GM23338 (cell line): ENCODE measurements around the gene PEBP1. TPM values are rescaled to one million over a fixed set of nuclear protein-coding genes. Genes with fewer than 3 reads are reported as not detected.

Source experiments
- ATAC-seq: fragments of 200-7000 bp; cut with Tn5 transposase; 3 replicates; pipeline ENCODE4 v1.9.1; 2020
- DNase-seq: peaks from one replicate; pipeline ENCODE4 v3.0.0-alpha.2; 2015; ENCODE audit warnings: low spot score
- H2AFZ ChIP-seq: fragments of 200-600 bp; sonication (generic); 2 replicates; pipeline ENCODE4 v1.8.0; 2016; ENCODE audit warnings: antibody characterized with exemption, mild to moderate bottlenecking, moderate library complexity
- H3F3A ChIP-seq: fragments of 200-600 bp; sonication (generic); replicated peaks from 2 replicates; pipeline ENCODE4 v1.8.0; 2017; ENCODE audit warnings: antibody characterized with exemption, mixed run types, low read depth
- H3K27ac ChIP-seq: fragments of 200-600 bp; sonication (generic); 2 replicates; pipeline ENCODE4 v1.6.1; 2016; ENCODE audit warnings: low read depth
- H3K27me3 ChIP-seq: fragments of 200-600 bp; sonication (generic); 2 replicates; pipeline ENCODE4 v1.8.0; 2016; ENCODE audit warnings: mild to moderate bottlenecking, mixed run types, moderate library complexity; ENCODE audit not compliant: insufficient read depth
- H3K36me3 ChIP-seq: fragments of 200-600 bp; sonication (generic); 2 replicates; pipeline ENCODE4 v1.8.0; 2016; ENCODE audit warnings: mild to moderate bottlenecking; ENCODE audit not compliant: insufficient read depth
- H3K4me1 ChIP-seq: fragments of 200-600 bp; sonication (generic); 2 replicates; pipeline ENCODE4 v1.8.0; 2016; ENCODE audit warnings: mild to moderate bottlenecking, moderate library complexity; ENCODE audit not compliant: insufficient read depth
- H3K4me2 ChIP-seq: fragments of 200-600 bp; sonication (generic); 2 replicates; pipeline ENCODE4 v1.7.1; 2017; ENCODE audit warnings: mixed run types
- H3K4me3 ChIP-seq: fragments of 200-600 bp; sonication (generic); 2 replicates; pipeline ENCODE4 v1.6.1; 2016; ENCODE audit warnings: mixed run types
- H3K79me2 ChIP-seq: fragments of 200-600 bp; sonication (generic); replicated peaks from 2 replicates; pipeline ENCODE4 v1.8.0; 2017; ENCODE audit warnings: mild to moderate bottlenecking; ENCODE audit not compliant: insufficient read depth
- H3K9me2 ChIP-seq: fragments of 200-600 bp; sonication (generic); 2 replicates; pipeline ENCODE4 v1.8.0; 2017; ENCODE audit not compliant: insufficient read depth
- H4K20me1 ChIP-seq: fragments of 200-600 bp; sonication (generic); replicated peaks from 2 replicates; pipeline ENCODE4 v1.8.0; 2017; ENCODE audit warnings: mild to moderate bottlenecking; ENCODE audit not compliant: insufficient read depth
- H3K27ac Mint-ChIP-seq: 2 replicates; pipeline ENCODE4 v1.8.0; 2020; ENCODE audit warnings: inconsistent platforms, mild to moderate bottlenecking, moderate library complexity, mixed read lengths
- H3K27me3 Mint-ChIP-seq: 3 replicates; pipeline ENCODE4 v1.8.0; 2022; ENCODE audit warnings: low read depth, mild to moderate bottlenecking, moderate library complexity, mixed read lengths, inconsistent platforms; ENCODE audit not compliant: insufficient read depth, poor library complexity
- H3K36me3 Mint-ChIP-seq: 3 replicates; pipeline ENCODE4 v1.8.0; 2021; ENCODE audit warnings: low read depth, mild to moderate bottlenecking, inconsistent platforms, moderate library complexity, mixed read lengths
- H3K4me1 Mint-ChIP-seq: 3 replicates; pipeline ENCODE4 v1.8.0; 2020; ENCODE audit warnings: mild to moderate bottlenecking, inconsistent platforms, mixed read lengths
- H3K4me3 Mint-ChIP-seq: 3 replicates; pipeline ENCODE4 v1.8.0; 2021; ENCODE audit warnings: moderate library complexity, mild to moderate bottlenecking, inconsistent platforms, mixed read lengths
- H3K9me3 Mint-ChIP-seq: 3 replicates; pipeline ENCODE4 v1.8.0; 2020; ENCODE audit warnings: moderate library complexity, mild to moderate bottlenecking, inconsistent platforms, mixed read lengths
- CREB1 ChIP-seq: fragments of 250-450 bp; sonication (Bioruptor Pico); IDR thresholded peaks from 2 replicates; pipeline ENCODE4 v1.5.0; 2020; ENCODE audit warnings: low read depth, mild to moderate bottlenecking, moderate library complexity
- EZH2 ChIP-seq: fragments of 200-600 bp; sonication (generic); IDR thresholded peaks from one replicate; pipeline ENCODE4 v1.8.0; 2017; ENCODE audit warnings: antibody characterized with exemption, mild to moderate bottlenecking, low read depth; ENCODE audit not compliant: unreplicated experiment
- EZH2phosphoT487 ChIP-seq: fragments of 200-600 bp; sonication (generic); IDR thresholded peaks from one replicate; pipeline ENCODE4 v1.8.1; 2018; ENCODE audit warnings: antibody characterized with exemption; ENCODE audit not compliant: unreplicated experiment
- JUNB ChIP-seq: IDR thresholded peaks from one replicate; pipeline ENCODE4 v1.6.1; 2016; ENCODE audit warnings: antibody characterized with exemption; ENCODE audit not compliant: unreplicated experiment
- NANOG ChIP-seq: IDR thresholded peaks from 2 replicates; pipeline ENCODE4 v1.6.1; 2016; ENCODE audit warnings: antibody characterized with exemption, borderline replicate concordance
- POLR2AphosphoS5 ChIP-seq: IDR thresholded peaks from 2 replicates; pipeline ENCODE4 v1.6.1; 2016; ENCODE audit warnings: antibody characterized with exemption, low read depth
- STAT1 ChIP-seq: IDR thresholded peaks from one replicate; pipeline ENCODE4 v1.6.1; 2016; ENCODE audit warnings: antibody characterized with exemption; ENCODE audit not compliant: unreplicated experiment
- ZNF114 ChIP-seq: fragments of 250-450 bp; sonication (Bioruptor Pico); IDR thresholded peaks from 2 replicates; pipeline ENCODE4 v1.5.0; 2020; ENCODE audit warnings: mild to moderate bottlenecking, moderate library complexity
- ZNF331 ChIP-seq: fragments of 250-450 bp; sonication (Bioruptor Pico); IDR thresholded peaks from 2 replicates; pipeline ENCODE4 v1.5.0; 2020; ENCODE audit warnings: low read depth, mild to moderate bottlenecking, moderate library complexity
- polyA plus RNA-seq: library from polyadenylated mRNA; unstranded; fragments of >200 nt; fragmentation: Nextera tagmentation; extraction: Ambion mirVana; gene quantifications from 2 replicates; pipeline ENCODE4 v1.2.1, GENCODE V29; 2016
- total RNA-seq: library from RNA; depleted of rRNA; stranded (reverse); fragments of >200 nt; shearing (Covaris generic); gene quantifications from 2 replicates; pipeline ENCODE4 v1.2.3, GENCODE V29; 2014
- TF ChIP-seq, protein P1 (sequence below): fragments of 250-450 bp; sonication (Bioruptor Pico); IDR thresholded peaks from 2 replicates; pipeline ENCODE4 v1.5.0; 2020; ENCODE audit warnings: mild to moderate bottlenecking, moderate library complexity
- TF ChIP-seq, protein P2 (sequence below): IDR thresholded peaks from 2 replicates; pipeline ENCODE4 v1.6.1; 2016; ENCODE audit warnings: antibody characterized with exemption
- TF ChIP-seq, protein P3 (sequence below): IDR thresholded peaks from one replicate; pipeline ENCODE4 v1.6.1; 2018; ENCODE audit warnings: antibody characterized with exemption; ENCODE audit not compliant: unreplicated experiment
- TF ChIP-seq, protein P4 (sequence below), 2 experiments: fragments of 200-600 bp in 1 of 2; sonication (generic) in 1 of 2; conservative IDR thresholded peaks; 2 replicates each; pipeline versions ENCODE4 v1.5.1 to v1.6.1; 2016 to 2017; ENCODE audit warnings: antibody characterized with exemption in 2 of 2, low read depth in 2 of 2, mild to moderate bottlenecking in 2 of 2, moderate library complexity in 1 of 2

Gene PEBP1
- total and polyA plus RNA-seq, 2 experiments from 2014 or later: 442 to 844 TPM

DNA sequence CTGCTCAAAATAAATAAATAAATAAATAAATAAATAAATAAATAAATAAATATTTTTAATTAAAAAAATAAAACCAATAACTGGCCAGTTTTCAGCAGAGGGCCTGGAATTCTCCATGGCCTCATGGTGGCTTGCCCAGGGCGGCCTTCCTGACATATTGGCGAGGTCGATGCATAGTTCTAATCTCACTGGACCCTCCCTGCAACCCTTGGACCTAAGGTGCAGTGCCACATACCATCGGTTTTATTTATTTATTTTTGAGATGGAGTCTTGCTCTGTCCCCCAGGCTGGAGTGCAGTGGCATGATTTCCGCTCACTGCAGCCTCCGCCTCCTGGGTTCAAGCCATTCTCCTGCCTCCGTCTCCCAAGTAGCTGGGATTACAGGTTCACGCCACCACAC lies 28.2 kb upstream of the PEBP1 start:
- no peaks in the 10 kb centered on the region for H3K9me2 ChIP-seq
- peaks cover 19% of the 10 kb centered on the region for H3K4me1 ChIP-seq
- H3K9me3 Mint-ChIP-seq: no peaks in the 10 kb centered on the region
- TF ChIP-seq POLR2AphosphoS5: no peak
- TF ChIP-seq STAT1: no peak
- TF ChIP-seq NANOG: no peak
- TF ChIP-seq EZH2: no peak
- TF ChIP-seq, protein P1, sequence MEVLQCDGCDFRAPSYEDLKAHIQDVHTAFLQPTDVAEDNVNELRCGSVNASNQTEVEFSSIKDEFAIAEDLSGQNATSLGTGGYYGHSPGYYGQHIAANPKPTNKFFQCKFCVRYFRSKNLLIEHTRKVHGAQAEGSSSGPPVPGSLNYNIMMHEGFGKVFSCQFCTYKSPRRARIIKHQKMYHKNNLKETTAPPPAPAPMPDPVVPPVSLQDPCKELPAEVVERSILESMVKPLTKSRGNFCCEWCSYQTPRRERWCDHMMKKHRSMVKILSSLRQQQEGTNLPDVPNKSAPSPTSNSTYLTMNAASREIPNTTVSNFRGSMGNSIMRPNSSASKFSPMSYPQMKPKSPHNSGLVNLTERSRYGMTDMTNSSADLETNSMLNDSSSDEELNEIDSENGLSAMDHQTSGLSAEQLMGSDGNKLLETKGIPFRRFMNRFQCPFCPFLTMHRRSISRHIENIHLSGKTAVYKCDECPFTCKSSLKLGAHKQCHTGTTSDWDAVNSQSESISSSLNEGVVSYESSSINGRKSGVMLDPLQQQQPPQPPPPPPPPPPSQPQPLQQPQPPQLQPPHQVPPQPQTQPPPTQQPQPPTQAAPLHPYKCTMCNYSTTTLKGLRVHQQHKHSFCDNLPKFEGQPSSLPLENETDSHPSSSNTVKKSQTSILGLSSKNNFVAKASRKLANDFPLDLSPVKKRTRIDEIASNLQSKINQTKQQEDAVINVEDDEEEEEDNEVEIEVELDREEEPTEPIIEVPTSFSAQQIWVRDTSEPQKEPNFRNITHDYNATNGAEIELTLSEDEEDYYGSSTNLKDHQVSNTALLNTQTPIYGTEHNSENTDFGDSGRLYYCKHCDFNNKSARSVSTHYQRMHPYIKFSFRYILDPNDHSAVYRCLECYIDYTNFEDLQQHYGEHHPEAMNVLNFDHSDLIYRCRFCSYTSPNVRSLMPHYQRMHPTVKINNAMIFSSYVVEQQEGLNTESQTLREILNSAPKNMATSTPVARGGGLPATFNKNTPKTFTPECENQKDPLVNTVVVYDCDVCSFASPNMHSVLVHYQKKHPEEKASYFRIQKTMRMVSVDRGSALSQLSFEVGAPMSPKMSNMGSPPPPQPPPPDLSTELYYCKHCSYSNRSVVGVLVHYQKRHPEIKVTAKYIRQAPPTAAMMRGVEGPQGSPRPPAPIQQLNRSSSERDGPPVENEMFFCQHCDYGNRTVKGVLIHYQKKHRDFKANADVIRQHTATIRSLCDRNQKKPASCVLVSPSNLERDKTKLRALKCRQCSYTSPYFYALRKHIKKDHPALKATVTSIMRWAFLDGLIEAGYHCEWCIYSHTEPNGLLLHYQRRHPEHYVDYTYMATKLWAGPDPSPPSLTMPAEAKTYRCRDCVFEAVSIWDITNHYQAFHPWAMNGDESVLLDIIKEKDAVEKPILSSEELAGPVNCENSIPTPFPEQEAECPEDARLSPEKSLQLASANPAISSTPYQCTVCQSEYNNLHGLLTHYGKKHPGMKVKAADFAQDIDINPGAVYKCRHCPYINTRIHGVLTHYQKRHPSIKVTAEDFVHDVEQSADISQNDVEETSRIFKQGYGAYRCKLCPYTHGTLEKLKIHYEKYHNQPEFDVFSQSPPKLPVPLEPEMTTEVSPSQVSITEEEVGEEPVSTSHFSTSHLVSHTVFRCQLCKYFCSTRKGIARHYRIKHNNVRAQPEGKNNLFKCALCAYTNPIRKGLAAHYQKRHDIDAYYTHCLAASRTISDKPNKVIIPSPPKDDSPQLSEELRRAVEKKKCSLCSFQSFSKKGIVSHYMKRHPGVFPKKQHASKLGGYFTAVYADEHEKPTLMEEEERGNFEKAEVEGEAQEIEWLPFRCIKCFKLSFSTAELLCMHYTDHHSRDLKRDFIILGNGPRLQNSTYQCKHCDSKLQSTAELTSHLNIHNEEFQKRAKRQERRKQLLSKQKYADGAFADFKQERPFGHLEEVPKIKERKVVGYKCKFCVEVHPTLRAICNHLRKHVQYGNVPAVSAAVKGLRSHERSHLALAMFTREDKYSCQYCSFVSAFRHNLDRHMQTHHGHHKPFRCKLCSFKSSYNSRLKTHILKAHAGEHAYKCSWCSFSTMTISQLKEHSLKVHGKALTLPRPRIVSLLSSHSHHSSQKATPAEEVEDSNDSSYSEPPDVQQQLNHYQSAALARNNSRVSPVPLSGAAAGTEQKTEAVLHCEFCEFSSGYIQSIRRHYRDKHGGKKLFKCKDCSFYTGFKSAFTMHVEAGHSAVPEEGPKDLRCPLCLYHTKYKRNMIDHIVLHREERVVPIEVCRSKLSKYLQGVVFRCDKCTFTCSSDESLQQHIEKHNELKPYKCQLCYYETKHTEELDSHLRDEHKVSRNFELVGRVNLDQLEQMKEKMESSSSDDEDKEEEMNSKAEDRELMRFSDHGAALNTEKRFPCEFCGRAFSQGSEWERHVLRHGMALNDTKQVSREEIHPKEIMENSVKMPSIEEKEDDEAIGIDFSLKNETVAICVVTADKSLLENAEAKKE: no peak
- TF ChIP-seq, protein P2, sequence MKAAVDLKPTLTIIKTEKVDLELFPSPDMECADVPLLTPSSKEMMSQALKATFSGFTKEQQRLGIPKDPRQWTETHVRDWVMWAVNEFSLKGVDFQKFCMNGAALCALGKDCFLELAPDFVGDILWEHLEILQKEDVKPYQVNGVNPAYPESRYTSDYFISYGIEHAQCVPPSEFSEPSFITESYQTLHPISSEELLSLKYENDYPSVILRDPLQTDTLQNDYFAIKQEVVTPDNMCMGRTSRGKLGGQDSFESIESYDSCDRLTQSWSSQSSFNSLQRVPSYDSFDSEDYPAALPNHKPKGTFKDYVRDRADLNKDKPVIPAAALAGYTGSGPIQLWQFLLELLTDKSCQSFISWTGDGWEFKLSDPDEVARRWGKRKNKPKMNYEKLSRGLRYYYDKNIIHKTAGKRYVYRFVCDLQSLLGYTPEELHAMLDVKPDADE: no peak
- no peak for TF ChIP-seq ZNF114 (CRISPR knock-in tag)
- TF ChIP-seq, protein P3, sequence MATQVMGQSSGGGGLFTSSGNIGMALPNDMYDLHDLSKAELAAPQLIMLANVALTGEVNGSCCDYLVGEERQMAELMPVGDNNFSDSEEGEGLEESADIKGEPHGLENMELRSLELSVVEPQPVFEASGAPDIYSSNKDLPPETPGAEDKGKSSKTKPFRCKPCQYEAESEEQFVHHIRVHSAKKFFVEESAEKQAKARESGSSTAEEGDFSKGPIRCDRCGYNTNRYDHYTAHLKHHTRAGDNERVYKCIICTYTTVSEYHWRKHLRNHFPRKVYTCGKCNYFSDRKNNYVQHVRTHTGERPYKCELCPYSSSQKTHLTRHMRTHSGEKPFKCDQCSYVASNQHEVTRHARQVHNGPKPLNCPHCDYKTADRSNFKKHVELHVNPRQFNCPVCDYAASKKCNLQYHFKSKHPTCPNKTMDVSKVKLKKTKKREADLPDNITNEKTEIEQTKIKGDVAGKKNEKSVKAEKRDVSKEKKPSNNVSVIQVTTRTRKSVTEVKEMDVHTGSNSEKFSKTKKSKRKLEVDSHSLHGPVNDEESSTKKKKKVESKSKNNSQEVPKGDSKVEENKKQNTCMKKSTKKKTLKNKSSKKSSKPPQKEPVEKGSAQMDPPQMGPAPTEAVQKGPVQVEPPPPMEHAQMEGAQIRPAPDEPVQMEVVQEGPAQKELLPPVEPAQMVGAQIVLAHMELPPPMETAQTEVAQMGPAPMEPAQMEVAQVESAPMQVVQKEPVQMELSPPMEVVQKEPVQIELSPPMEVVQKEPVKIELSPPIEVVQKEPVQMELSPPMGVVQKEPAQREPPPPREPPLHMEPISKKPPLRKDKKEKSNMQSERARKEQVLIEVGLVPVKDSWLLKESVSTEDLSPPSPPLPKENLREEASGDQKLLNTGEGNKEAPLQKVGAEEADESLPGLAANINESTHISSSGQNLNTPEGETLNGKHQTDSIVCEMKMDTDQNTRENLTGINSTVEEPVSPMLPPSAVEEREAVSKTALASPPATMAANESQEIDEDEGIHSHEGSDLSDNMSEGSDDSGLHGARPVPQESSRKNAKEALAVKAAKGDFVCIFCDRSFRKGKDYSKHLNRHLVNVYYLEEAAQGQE: no peak
- no peak for TF ChIP-seq CREB1 (CRISPR knock-in tag)
- TF ChIP-seq EZH2phosphoT487: no peak
- TF ChIP-seq, protein P4, sequence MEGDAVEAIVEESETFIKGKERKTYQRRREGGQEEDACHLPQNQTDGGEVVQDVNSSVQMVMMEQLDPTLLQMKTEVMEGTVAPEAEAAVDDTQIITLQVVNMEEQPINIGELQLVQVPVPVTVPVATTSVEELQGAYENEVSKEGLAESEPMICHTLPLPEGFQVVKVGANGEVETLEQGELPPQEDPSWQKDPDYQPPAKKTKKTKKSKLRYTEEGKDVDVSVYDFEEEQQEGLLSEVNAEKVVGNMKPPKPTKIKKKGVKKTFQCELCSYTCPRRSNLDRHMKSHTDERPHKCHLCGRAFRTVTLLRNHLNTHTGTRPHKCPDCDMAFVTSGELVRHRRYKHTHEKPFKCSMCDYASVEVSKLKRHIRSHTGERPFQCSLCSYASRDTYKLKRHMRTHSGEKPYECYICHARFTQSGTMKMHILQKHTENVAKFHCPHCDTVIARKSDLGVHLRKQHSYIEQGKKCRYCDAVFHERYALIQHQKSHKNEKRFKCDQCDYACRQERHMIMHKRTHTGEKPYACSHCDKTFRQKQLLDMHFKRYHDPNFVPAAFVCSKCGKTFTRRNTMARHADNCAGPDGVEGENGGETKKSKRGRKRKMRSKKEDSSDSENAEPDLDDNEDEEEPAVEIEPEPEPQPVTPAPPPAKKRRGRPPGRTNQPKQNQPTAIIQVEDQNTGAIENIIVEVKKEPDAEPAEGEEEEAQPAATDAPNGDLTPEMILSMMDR (conservative IDR thresholded peaks at IDR 0.05; ENCODE audit: low read depth in 2 of 2): no peak
- no peak for TF ChIP-seq JUNB
- no peak for TF ChIP-seq ZNF331 (CRISPR knock-in tag)
- H2AFZ ChIP-seq: no peak overlapping the region
- H3K27ac Mint-ChIP-seq: no peak overlapping the region
- H3K36me3 ChIP-seq: no peaks in the 10 kb centered on the region
- no peak overlapping the region for H3K4me2 ChIP-seq
- ATAC-seq (no peak), DNase-seq (no peak)
- H3K4me3 Mint-ChIP-seq: no peak overlapping the region
- H3K4me3 ChIP-seq: no peak overlapping the region
- no peak overlapping the region for H3K27ac ChIP-seq
- peaks cover 10% of the 10 kb centered on the region for H3F3A ChIP-seq
- H3K36me3 Mint-ChIP-seq: peaks cover 3% of the 10 kb centered on the region; the same call in 1 of the 3 replicates
- peaks cover 2% of the 10 kb centered on the region for H3K27me3 Mint-ChIP-seq
- H4K20me1 ChIP-seq: no peaks in the 10 kb centered on the region; the same call in 1 of the 2 replicates
- H3K79me2 ChIP-seq: peaks cover 21% of the 10 kb centered on the region
- H3K27me3 ChIP-seq: no peaks in the 10 kb centered on the region
- H3K4me1 Mint-ChIP-seq: peaks cover 10% of the 10 kb centered on the region
